Measurements from ENCODE around the gene CLRN1.
"Not testable (repeated sequence)": the region's sequence is repeated elsewhere in the genome, so short reads cannot be mapped to it uniquely, and the experiment has no call there.

Gene CLRN1

GRCh38 chr3:150972366-150973071 lies at the start of gene CLRN1:
CLRN1 (minus strand) TSS chr3:150972727; CDS start chr3:150972708, 19 bp downstream.
- no peak for DNase-seq

- no peak for DNase-seq
Observed at GRCh38 chr3:151016478-151016795, 43.9 kb upstream of the CLRN1 start.

- DNase-seq, result no peak
Observed at GRCh38 chr3:151015767-151016477, 43.4 kb upstream of the CLRN1 start.

- DNase-seq, result no peak
Observed at GRCh38 chr3:151015181-151015580, 42.7 kb upstream of the CLRN1 start.

- DNase-seq, result no peak
Observed at GRCh38 chr3:151014501-151015018, 42.0 kb upstream of the CLRN1 start.

GRCh38 chr3:151012753-151013152 lies 40.2 kb upstream of the CLRN1 start:
- DNase-seq, result no peak

- DNase-seq, result no peak
Observed at GRCh38 chr3:151011427-151011826, 38.9 kb upstream of the CLRN1 start.

- no peak for DNase-seq
Observed at GRCh38 chr3:151009981-151010380, 37.5 kb upstream of the CLRN1 start.

- DNase-seq, result no peak
Observed at GRCh38 chr3:151009430-151009829, 36.9 kb upstream of the CLRN1 start.

- no peak for DNase-seq
Observed at GRCh38 chr3:151008699-151009098, 36.2 kb upstream of the CLRN1 start.

GRCh38 chr3:151003768-151004134 lies 31.2 kb upstream of the CLRN1 start:
- no peak for DNase-seq

- no peak for DNase-seq
Observed at GRCh38 chr3:151003029-151003767, 30.7 kb upstream of the CLRN1 start.

GRCh38 chr3:151002003-151002981 lies 29.8 kb upstream of the CLRN1 start:
- DNase-seq, result no peak

- no peak for DNase-seq
Observed at GRCh38 chr3:150998996-150999395, 26.5 kb upstream of the CLRN1 start.

GRCh38 chr3:150996731-150997130 lies 24.2 kb upstream of the CLRN1 start:
- DNase-seq, result no peak

GRCh38 chr3:150995510-150995909 lies 23.0 kb upstream of the CLRN1 start:
- DNase-seq, result no peak

- DNase-seq, result no peak
Observed at GRCh38 chr3:150989208-150989607, 16.7 kb upstream of the CLRN1 start.

GRCh38 chr3:150988395-150988794 lies 15.9 kb upstream of the CLRN1 start:
- DNase-seq, result not testable (repeated sequence)

- no peak for DNase-seq
Observed at GRCh38 chr3:150985711-150986110, 13.2 kb upstream of the CLRN1 start.

- no peak for DNase-seq
Observed at GRCh38 chr3:150984066-150984465, 11.5 kb upstream of the CLRN1 start.

- no peak for DNase-seq
Observed at GRCh38 chr3:150978566-150979148, 6.1 kb upstream of the CLRN1 start.

GRCh38 chr3:150975992-150976368 lies 3.5 kb upstream of the CLRN1 start:
- no peak for DNase-seq
